Tibial nerve (tissue), 4 donors: ENCODE results near the gene MEGF6. TPM values are rescaled to one million over a fixed set of nuclear protein-coding genes. Genes with fewer than 3 reads are reported as not detected.

ENCODE experiments used
- DNase-seq, 2 donors: peaks; one replicate each; pipeline ENCODE4 v3.0.0-alpha.2; 2019; ENCODE audit warnings: low spot score in 2 of 2
- H3K27ac ChIP-seq, 4 donors: fragments of 200-600 bp; sonication (generic) in 3 of 4; one replicate each; pipeline ENCODE4 v1.5.1; 2017 to 2019; ENCODE audit warnings: mild to moderate bottlenecking in 1 of 4
- H3K27me3 ChIP-seq, 2 donors: fragments of 200-600 bp; sonication (generic) in 1 of 2; one replicate each; pipeline versions ENCODE4 v1.5.1 to v1.6.0; 2017 to 2019
- H3K36me3 ChIP-seq, 3 donors: fragments of 200-600 bp; sonication (generic); one replicate each; pipeline ENCODE4 v1.5.1; 2018 to 2019
- H3K4me1 ChIP-seq, 4 donors: fragments of 200-600 bp; sonication (generic) in 3 of 4; one replicate each; pipeline ENCODE4 v1.5.1; 2017 to 2019
- H3K4me3 ChIP-seq, 4 donors: fragments of 200-600 bp; sonication (generic) in 3 of 4; one replicate each; pipeline ENCODE4 v1.5.1; 2017 to 2019; ENCODE audit warnings: mild to moderate bottlenecking in 1 of 4, moderate library complexity in 1 of 4
- H3K9me3 ChIP-seq, 4 donors: fragments of 200-600 bp; sonication (generic) in 3 of 4; one replicate each; pipeline ENCODE4 v1.5.1; 2017 to 2019
- CTCF ChIP-seq, 5 experiments: fragments of 200-600 bp in 3 of 5; fragments of 450-650 bp in 2 of 5; sonication (generic) in 3 of 5; IDR thresholded peaks; one replicate each; pipeline ENCODE4 v1.5.1; 2016 to 2019; ENCODE audit warnings: antibody characterized with exemption in 5 of 5, mild to moderate bottlenecking in 3 of 5, moderate library complexity in 2 of 5
- EP300 ChIP-seq, 2 donors: sonication (generic); formaldehyde crosslinking; IDR thresholded peaks; one replicate each; pipeline ENCODE4 v1.6.1; 2017; ENCODE audit warnings: antibody characterized with exemption in 2 of 2, mild to moderate bottlenecking in 1 of 2
- POLR2A ChIP-seq, 2 donors: fragments of 450-650 bp; IDR thresholded peaks; one replicate each; pipeline ENCODE4 v1.6.1; 2017; ENCODE audit warnings: antibody characterized with exemption in 2 of 2, mild to moderate bottlenecking in 2 of 2, moderate library complexity in 2 of 2
- WGBS, 2 donors: methylation state at CpG; one replicate each; pipeline ENCODE4 v1.1.5; 2018; 5-methylcytosine and 5-hydroxymethylcytosine counted together
- total RNA-seq, 4 donors: library from RNA; depleted of rRNA; stranded (reverse); fragments of >200 nt; gene quantifications; one replicate each; pipeline ENCODE4 v1.1.0, GENCODE V29; 2016

The MEGF6 gene
- total RNA-seq, 4 donors from 2014 or later, result 25.3 to 63.3 (median 42.8) TPM

- Histone ChIP-seq H3K27me3 (no peaks in the 10 kb centered on the region), H3K4me3 (no peak overlapping the region), H3K4me1 (no peaks in the 10 kb centered on the region), H3K36me3 (peaks cover 0 to 94% (median 18%) of the 10 kb centered on the region in 3 donors), H3K9me3 (no peaks in the 10 kb centered on the region), H3K27ac (no peak overlapping the region)
- WGBS, 2 donors, result 84 to 85% methylated on average over 32 to 35 of the region's 36 CpGs
- no peak for DNase-seq
- no peak for TF ChIP-seq EP300 (IDR thresholded peaks at IDR 0.05)
Observed at GRCh38 chr1:3640121-3640837, 29.0 kb upstream of the MEGF6 start.

DNA sequence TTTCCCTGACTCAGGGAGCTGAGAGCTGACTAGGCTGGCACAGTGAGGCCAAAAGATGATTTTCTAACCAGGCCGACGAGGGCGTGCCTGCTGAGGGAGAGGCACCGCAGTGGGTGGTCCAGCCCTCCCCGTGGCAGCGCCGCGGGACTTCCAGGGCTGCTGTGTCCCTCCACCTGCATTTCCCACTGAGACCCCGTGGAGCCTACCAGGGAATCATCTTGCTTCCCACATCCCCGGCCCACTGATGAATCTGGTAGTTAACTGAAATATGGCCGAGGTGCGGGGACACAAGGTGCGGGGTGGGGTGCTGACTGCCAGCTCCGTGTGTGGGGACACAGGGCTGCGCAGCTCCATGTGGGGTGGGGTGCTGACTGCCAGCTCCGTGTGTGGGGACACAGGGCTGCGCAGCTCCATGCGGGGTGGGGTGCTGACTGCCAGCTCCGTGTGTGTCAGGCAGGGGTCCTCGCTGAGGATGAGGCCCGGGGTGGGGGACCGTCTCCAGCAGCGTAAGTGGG lies 28.1 kb upstream of the MEGF6 start:
- Histone ChIP-seq H3K27ac (no peak overlapping the region), H3K4me3 (no peak overlapping the region), H3K27me3 (no peaks in the 10 kb centered on the region), H3K9me3 (no peaks in the 10 kb centered on the region), H3K4me1 (no peaks in the 10 kb centered on the region), H3K36me3 (peaks cover 0 to 94% (median 26%) of the 10 kb centered on the region in 3 donors)
- 90 to 94% methylated on average over 21 to 23 of the region's 23 CpGs for WGBS, 2 donors
- no peak for DNase-seq
- TF ChIP-seq EP300 (IDR thresholded peaks at IDR 0.05) (no peak), POLR2A (IDR thresholded peaks at IDR 0.05) (no peak), CTCF (IDR thresholded peaks at IDR 0.05) (no peak)

DNA sequence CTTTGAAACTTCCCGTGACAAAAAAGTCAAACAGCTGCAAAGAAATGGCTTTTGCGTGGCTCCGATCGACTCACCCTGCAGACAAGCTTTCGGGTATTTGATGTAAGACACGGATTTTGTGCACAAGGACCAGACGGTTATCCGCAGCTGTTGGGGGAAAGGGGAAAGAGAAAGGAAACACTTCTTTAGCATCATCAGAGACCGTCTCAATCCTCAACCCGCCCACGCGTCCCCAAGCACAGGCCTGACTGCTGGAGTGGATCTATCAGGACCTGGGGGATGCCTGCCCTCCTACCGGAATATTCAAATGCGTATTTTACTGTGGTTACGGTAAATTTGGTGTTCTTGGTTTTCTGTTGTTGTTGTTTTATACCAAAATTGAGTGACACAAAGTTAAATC lies 27.4 kb upstream of the MEGF6 start:
- peaks cover 0 to 98% (median 31%) of the 10 kb centered on the region in 3 donors for H3K36me3 ChIP-seq
- 84 to 88% methylated on average over 15 of the region's 15 CpGs for WGBS, 2 donors
- DNase-seq, result no peak

GRCh38 chr1:3638027-3638426 lies 26.7 kb upstream of the MEGF6 start:
- peaks cover 0 to 100% (median 36%) of the 10 kb centered on the region in 3 donors for H3K36me3 ChIP-seq
- no peak overlapping the region for H3K4me3 ChIP-seq
- no peak overlapping the region for H3K27ac ChIP-seq
- no peak for DNase-seq
- no peaks in the 10 kb centered on the region for H3K27me3 ChIP-seq
- no peak for TF ChIP-seq POLR2A (IDR thresholded peaks at IDR 0.05)
- no peak for TF ChIP-seq CTCF (IDR thresholded peaks at IDR 0.05)
- no peak for TF ChIP-seq EP300 (IDR thresholded peaks at IDR 0.05)
- no peaks in the 10 kb centered on the region for H3K9me3 ChIP-seq
- WGBS, 2 donors, result 84 to 92% methylated on average over 12 of the region's 12 CpGs
- H3K4me1 ChIP-seq, result no peaks in the 10 kb centered on the region

More for the DNA sequence above, 27.4 kb upstream of the MEGF6 start:
- Histone ChIP-seq H3K4me1 (no peaks in the 10 kb centered on the region), H3K4me3 (no peak overlapping the region), H3K27ac (no peak overlapping the region), H3K27me3 (no peaks in the 10 kb centered on the region), H3K9me3 (no peaks in the 10 kb centered on the region)
- TF ChIP-seq POLR2A (IDR thresholded peaks at IDR 0.05) (no peak), EP300 (IDR thresholded peaks at IDR 0.05) (no peak)

GRCh38 chr1:3636531-3636930 lies 25.2 kb upstream of the MEGF6 start:
- Histone ChIP-seq H3K27ac (no peak overlapping the region), H3K9me3 (no peaks in the 10 kb centered on the region), H3K4me3 (no peak overlapping the region), H3K27me3 (no peaks in the 10 kb centered on the region), H3K4me1 (no peaks in the 10 kb centered on the region), H3K36me3 (peaks cover 0 to 100% (median 36%) of the 10 kb centered on the region in 3 donors)
- DNase-seq, result no peak
- WGBS, 2 donors, result 95 to 96% methylated on average over 11 of the region's 11 CpGs
- TF ChIP-seq CTCF (IDR thresholded peaks at IDR 0.05), result no peak
- no peak for TF ChIP-seq POLR2A (IDR thresholded peaks at IDR 0.05)
- no peak for TF ChIP-seq EP300 (IDR thresholded peaks at IDR 0.05)

- Histone ChIP-seq H3K9me3 (no peaks in the 10 kb centered on the region), H3K4me3 (no peak overlapping the region), H3K4me1 (no peaks in the 10 kb centered on the region), H3K27me3 (no peaks in the 10 kb centered on the region), H3K36me3 (peaks cover 0 to 100% (median 38%) of the 10 kb centered on the region in 3 donors), H3K27ac (no peak overlapping the region)
- WGBS, 2 donors, result 90 to 95% methylated on average over 14 of the region's 14 CpGs
- TF ChIP-seq POLR2A (IDR thresholded peaks at IDR 0.05) (no peak), EP300 (IDR thresholded peaks at IDR 0.05) (no peak), CTCF (IDR thresholded peaks at IDR 0.05) (no peak)
- DNase-seq, result no peak
Observed at GRCh38 chr1:3636080-3636479, 24.8 kb upstream of the MEGF6 start.
